SKM-1 (cell line): ENCODE data around the gene DYNLRB2.

Source experiments
- DNase-seq: peaks from one replicate; lab custom pipeline; 2025; ENCODE audit not compliant: unreplicated experiment; lab: John Stamatoyannopoulos, UW

Gene DYNLRB2

GRCh38 chr16:80547145-80547544, 6.4 kb downstream of the DYNLRB2 start:
- no peak for DNase-seq

- DNase-seq, result no peak
Measured at GRCh38 chr16:80552277-80552676, 11.5 kb downstream of the DYNLRB2 start.

- DNase-seq, result no peak
Measured at GRCh38 chr16:80554033-80554432, 13.2 kb downstream of the DYNLRB2 start.

- DNase-seq, result no peak
Measured at GRCh38 chr16:80556481-80556880, 15.7 kb downstream of the DYNLRB2 start.

GRCh38 chr16:80557037-80557436, 16.2 kb downstream of the DYNLRB2 start:
- DNase-seq, result no peak

- no peak for DNase-seq
Measured at GRCh38 chr16:80559369-80559768, 18.6 kb downstream of the DYNLRB2 start.

- DNase-seq, result no peak
Measured at GRCh38 chr16:80563066-80563465, 22.3 kb downstream of the DYNLRB2 start.

GRCh38 chr16:80564394-80564793, 23.6 kb downstream of the DYNLRB2 start:
- no peak for DNase-seq

GRCh38 chr16:80569440-80570105, 28.8 kb downstream of the DYNLRB2 start:
- no peak for DNase-seq

- DNase-seq, result no peak
Measured at GRCh38 chr16:80570106-80570478, 29.3 kb downstream of the DYNLRB2 start.

- no peak for DNase-seq
Measured at GRCh38 chr16:80573700-80574120, 32.9 kb downstream of the DYNLRB2 start.

- no peak for DNase-seq
Measured at GRCh38 chr16:80576343-80576912, 35.6 kb downstream of the DYNLRB2 start.

GRCh38 chr16:80577485-80578280, 36.9 kb downstream of the DYNLRB2 start:
- no peak for DNase-seq

- no peak for DNase-seq
Measured at GRCh38 chr16:80580109-80580832, 39.5 kb downstream of the DYNLRB2 start.

GRCh38 chr16:80583466-80583865, 42.7 kb downstream of the DYNLRB2 start:
- no peak for DNase-seq

- no peak for DNase-seq
Measured at GRCh38 chr16:80585764-80586163, 45.0 kb downstream of the DYNLRB2 start.

GRCh38 chr16:80586476-80586875, 45.7 kb downstream of the DYNLRB2 start:
- no peak for DNase-seq

GRCh38 chr16:80587071-80587470, 46.3 kb downstream of the DYNLRB2 start:
- DNase-seq, result no peak

- DNase-seq, result no peak
Measured at GRCh38 chr16:80591071-80591915, 50.5 kb downstream of the DYNLRB2 start.

GRCh38 chr16:80592273-80592672, 51.5 kb downstream of the DYNLRB2 start:
- DNase-seq, result no peak

GRCh38 chr16:80594756-80595155, 54.0 kb downstream of the DYNLRB2 start:
- no peak for DNase-seq
